ENCODE results near the gene DDX6.
"Not testable (repeated sequence)": the region's sequence is repeated elsewhere in the genome, so short reads cannot be mapped to it uniquely, and the experiment has no call there.

- not testable (repeated sequence) for TF ChIP-seq CTCF (IDR thresholded peaks at IDR 0.05; ENCODE audit: low read depth, low read length, missing input control); MAX (IDR thresholded peaks at IDR 0.05); REST (IDR thresholded peaks at IDR 0.05); ATF3 (IDR thresholded peaks at IDR 0.05); GABPA (IDR thresholded peaks at IDR 0.05 in 1 of 2, conservative IDR thresholded peaks at IDR 0.05 in 1 of 2); TAF1 (conservative IDR thresholded peaks at IDR 0.05); RAD21 (IDR thresholded peaks at IDR 0.05); SP1 (IDR thresholded peaks at IDR 0.05); JUND (IDR thresholded peaks at IDR 0.05)
Observed at GRCh38 chr11:118761981-118762380, 29.0 kb downstream of the DDX6 start.

All from liver (tissue), 3 donors.